GM15510 (cell line): ENCODE results near the gene USE1.
A peak's percentile ranks its signal among the peaks of the same experiment; 100 is the strongest.

Experiments used
- POLR2A ChIP-seq: IDR thresholded peaks from 3 replicates; pipeline ENCODE4 v1.6.1; 2011; ENCODE audit warnings: borderline replicate concordance; ENCODE audit not compliant: insufficient read length; ENCODE audit errors: extremely low read depth

The USE1 gene

GRCh38 chr19:17249887-17250548 is 34.9 kb downstream of the USE1 start:
- TF ChIP-seq POLR2A: no peak

- no peak for TF ChIP-seq POLR2A
Observed at GRCh38 chr19:17254636-17255035, 39.5 kb downstream of the USE1 start.

- TF ChIP-seq POLR2A: no peak
Observed at GRCh38 chr19:17255150-17255621, 40.0 kb downstream of the USE1 start.

GRCh38 chr19:17256130-17256529 is 41.0 kb downstream of the USE1 start:
- TF ChIP-seq POLR2A: no peak

GRCh38 chr19:17259118-17259780 is 44.1 kb downstream of the USE1 start:
- no peak for TF ChIP-seq POLR2A

- TF ChIP-seq POLR2A: no peak
Observed at GRCh38 chr19:17259934-17260333, 44.8 kb downstream of the USE1 start.

GRCh38 chr19:17260842-17261325 is 45.7 kb downstream of the USE1 start:
- no peak for TF ChIP-seq POLR2A

GRCh38 chr19:17262557-17262956 is 47.4 kb downstream of the USE1 start:
- no peak for TF ChIP-seq POLR2A

- TF ChIP-seq POLR2A: no peak
Observed at GRCh38 chr19:17263712-17264640, 48.8 kb downstream of the USE1 start.

- no peak for TF ChIP-seq POLR2A
Observed at GRCh38 chr19:17264641-17264979, 49.5 kb downstream of the USE1 start, which contains the start of gene USHBP1. TSS of gene USHBP1 (minus strand) at chr19:17264745. CDS start at chr19:17264299, 446 bp downstream.

- no peak for TF ChIP-seq POLR2A
Observed at GRCh38 chr19:17266026-17266425, 50.9 kb downstream of the USE1 start.

GRCh38 chr19:17266589-17266974 is 51.4 kb downstream of the USE1 start:
- peak; percentile 41 for TF ChIP-seq POLR2A

GRCh38 chr19:17266975-17267788 is 52.0 kb downstream of the USE1 start, which contains the start of gene BABAM1:
TSS of gene BABAM1 (plus strand) at chr19:17267443. CDS start at chr19:17268807, 1,364 bp downstream.
- peak; percentile 72 for TF ChIP-seq POLR2A

GRCh38 chr19:17268754-17269153 is 53.6 kb downstream of the USE1 start:
- no peak for TF ChIP-seq POLR2A
